HCT116 (cell line): ENCODE measurements around the gene KCNMB2. TPM values are rescaled to one million over a fixed set of nuclear protein-coding genes. Genes with fewer than 3 reads are reported as not detected.

Source experiments
- ATAC-seq: fragments of 200-7000 bp; cut with Tn5 transposase; 2 replicates; pipeline ENCODE4 v1.9.1; 2020; ENCODE audit warnings: mild to moderate bottlenecking, moderate library complexity
- BruUV-seq: library from RNA; stranded (reverse); fragments of 400-500 nt; replicated peaks from 2 replicates; lab custom pipeline; 2021; lab: Mats Ljungman, UMichigan
- CTCF ChIA-PET: fragments of 300-600 bp; sonication (Branson Sonifier 250); formaldehyde crosslinking; loops from one replicate; lab custom pipeline; 2021; ENCODE audit warnings: antibody characterized with exemption; lab: Charles Lee
- POLR2A ChIA-PET: fragments of 300-600, 350-600 bp; sonication (Branson Sonifier 250); formaldehyde crosslinking; loops from one replicate; lab custom pipeline; 2021; ENCODE audit warnings: antibody characterized with exemption; lab: Charles Lee
- RAD21 ChIA-PET, 2 experiments: fragments of 300-600 bp; sonication (Branson Sonifier 250); formaldehyde crosslinking; loops; one replicate each; lab custom pipeline; 2023; ENCODE audit warnings: low total read pairs in 2 of 2; ENCODE audit not compliant: uncharacterized antibody in 2 of 2, unreplicated experiment in 2 of 2, low non-redundant PET in 1 of 2; lab: Charles Lee
- DNase-seq: peaks from one replicate; pipeline ENCODE4 v3.0.0-alpha.2; 2010; ENCODE audit warnings: low read depth, low spot score
- H2AFZ ChIP-seq: fragments of 200-600 bp; shearing (Covaris generic), sonication (generic); 2 replicates; pipeline ENCODE4 v1.6.1; 2017; ENCODE audit warnings: low read depth, mixed run types, mixed read lengths, antibody characterized with exemption, low read length; ENCODE audit not compliant: poor library complexity, severe bottlenecking
- H3K27ac ChIP-seq: 2 replicates; pipeline ENCODE4 v1.5.1; 2012; ENCODE audit warnings: low read depth, low read length
- H3K27me3 ChIP-seq: fragments of 200-600 bp; sonication (generic); 2 replicates; pipeline ENCODE4 v1.6.1; 2016; ENCODE audit warnings: mixed run types, low read length, mixed read lengths; ENCODE audit not compliant: insufficient read depth
- H3K36me3 ChIP-seq, 2 experiments: fragments of 200-500 bp in 1 of 2; fragments of 200-600 bp in 1 of 2; sonication (Bioruptor generic) in 1 of 2; sonication (generic) in 1 of 2; 2 replicates each; pipeline versions ENCODE4 v1.5.1 to v1.6.1; 2014 to 2016; ENCODE audit warnings: low read length in 2 of 2, inconsistent platforms in 1 of 2, mixed read lengths in 1 of 2, mixed run types in 1 of 2; ENCODE audit not compliant: insufficient read depth in 2 of 2, control insufficient read depth in 1 of 2
- H3K4me1 ChIP-seq, 2 experiments: fragments of 200-600 bp in 1 of 2; sonication (generic) in 1 of 2; 2 replicates each; pipeline versions ENCODE4 v1.5.1 to v1.6.1; 2012 to 2017; ENCODE audit warnings: low read length in 2 of 2, inconsistent platforms in 1 of 2, mild to moderate bottlenecking in 1 of 2, mixed read lengths in 1 of 2, mixed run types in 1 of 2, moderate library complexity in 1 of 2; ENCODE audit not compliant: insufficient read depth in 2 of 2, control insufficient read depth in 1 of 2
- H3K4me2 ChIP-seq: fragments of 200-600 bp; sonication (generic); 2 replicates; pipeline ENCODE4 v1.6.1; 2017; ENCODE audit warnings: mixed run types, low read length, mixed read lengths
- H3K4me3 ChIP-seq, 2 experiments: fragments of 200-600 bp in 1 of 2; sonication (generic) in 1 of 2; replicated peaks in 1 of 2; 2 replicates each; pipeline ENCODE4 v1.5.1; 2011 to 2016; ENCODE audit warnings: low read length in 2 of 2, control low read depth in 1 of 2, low read depth in 1 of 2, mild to moderate bottlenecking in 1 of 2, mixed read lengths in 1 of 2, mixed run types in 1 of 2
- H3K79me2 ChIP-seq: fragments of 200-600 bp; sonication (generic); 2 replicates; pipeline ENCODE4 v1.6.1; 2017; ENCODE audit warnings: mild to moderate bottlenecking, mixed run types, low read length, moderate library complexity, mixed read lengths; ENCODE audit not compliant: insufficient read depth
- H3K9ac ChIP-seq: fragments of 200-600 bp; sonication (generic); 2 replicates; pipeline ENCODE4 v1.6.1; 2016; ENCODE audit warnings: low read length, mixed read lengths
- H3K9me2 ChIP-seq: fragments of 200-600 bp; sonication (generic), shearing (Covaris generic); 2 replicates; pipeline ENCODE4 v1.6.1; 2017; ENCODE audit warnings: mixed run types, mild to moderate bottlenecking, moderate library complexity; ENCODE audit not compliant: insufficient read depth
- H3K9me3 ChIP-seq, 2 experiments: fragments of 200-500 bp in 1 of 2; fragments of 200-600 bp in 1 of 2; sonication (Bioruptor generic) in 1 of 2; sonication (generic) in 1 of 2; 2 replicates each; pipeline ENCODE4 v1.6.1; 2014 to 2017; ENCODE audit warnings: low read length in 2 of 2, mixed read lengths in 2 of 2, inconsistent platforms in 1 of 2, low read depth in 1 of 2, mild to moderate bottlenecking in 1 of 2, mixed run types in 1 of 2, moderate library complexity in 1 of 2; ENCODE audit not compliant: control insufficient read depth in 1 of 2, insufficient read depth in 1 of 2
- H4K20me1 ChIP-seq: fragments of 200-600 bp; sonication (generic), shearing (Covaris generic); 2 replicates; pipeline ENCODE4 v1.6.1; 2017; ENCODE audit warnings: mixed run types, mild to moderate bottlenecking, moderate library complexity; ENCODE audit not compliant: insufficient read depth
- ATF3 ChIP-seq: IDR thresholded peaks from 2 replicates; pipeline ENCODE4 v1.6.1; 2012
- CEBPB ChIP-seq: IDR thresholded peaks from 2 replicates; pipeline ENCODE4 v1.6.1; 2012; ENCODE audit warnings: low read depth
- EZH2 ChIP-seq: fragments of 200-600 bp; sonication (generic); IDR thresholded peaks from 2 replicates; pipeline ENCODE4 v1.6.1; 2017; ENCODE audit warnings: antibody characterized with exemption, mixed run types
- FOSL1 ChIP-seq: IDR thresholded peaks from 2 replicates; pipeline ENCODE4 v1.6.1; 2012; ENCODE audit warnings: low read depth
- JUND ChIP-seq: IDR thresholded peaks from 2 replicates; pipeline ENCODE4 v1.6.1; 2012
- MAX ChIP-seq: IDR thresholded peaks from 2 replicates; pipeline ENCODE4 v1.6.1; 2012
- POLR2AphosphoS5 ChIP-seq: IDR thresholded peaks from 2 replicates; pipeline ENCODE4 v1.6.1; 2011; ENCODE audit warnings: mild to moderate bottlenecking, low read depth, low read length, moderate library complexity
- RAD21 ChIP-seq: IDR thresholded peaks from 2 replicates; pipeline ENCODE4 v1.6.1; 2012; ENCODE audit warnings: low read depth, mild to moderate bottlenecking
- REST ChIP-seq: IDR thresholded peaks from 2 replicates; pipeline ENCODE4 v1.6.1; 2012; ENCODE audit warnings: low read depth
- SIN3A ChIP-seq: IDR thresholded peaks from 2 replicates; pipeline ENCODE4 v1.6.1; 2012; ENCODE audit warnings: low read depth
- YY1 ChIP-seq: IDR thresholded peaks from 2 replicates; pipeline ENCODE4 v1.6.1; 2011; ENCODE audit warnings: low read length, low read depth, moderate library complexity, mild to moderate bottlenecking; ENCODE audit not compliant: insufficient replicate concordance; ENCODE audit errors: extremely low read depth
- ZBTB33 ChIP-seq: IDR thresholded peaks from 2 replicates; pipeline ENCODE4 v1.6.1; 2011; ENCODE audit warnings: mild to moderate bottlenecking, low read length, moderate library complexity; ENCODE audit not compliant: insufficient replicate concordance; ENCODE audit errors: extremely low read depth
- ZFX ChIP-seq: fragments of 450-650 bp; IDR thresholded peaks from 2 replicates; pipeline ENCODE4 v1.6.1; 2017
- intact Hi-C: fragments of 100-400 bp; cut with micrococcal nuclease; formaldehyde crosslinking; loops from 2 replicates; pipeline ENCODE4 v1.10.0; 2022
- total RNA-seq: library from RNA; stranded (reverse); gene quantifications from one replicate; pipeline ENCODE4 v1.2.1, GENCODE V29; 2021; ENCODE audit not compliant: unreplicated experiment

Gene KCNMB2
- total RNA-seq, 1 experiment from 2014 or later: not detected

- BruUV-seq: no TSS peak
- H4K20me1 ChIP-seq: no peaks in the 10 kb centered on the region
- ChIA-PET CTCF (no interaction called here), RAD21 (no interaction called here)
- ATAC-seq: no peak
- no peaks in the 10 kb centered on the region for H3K9me2 ChIP-seq
- no peaks in the 10 kb centered on the region for H3K4me1 ChIP-seq
- no peak overlapping the region for H3K27ac ChIP-seq
- TF ChIP-seq YY1 (no peak), ZBTB33 (no peak), FOSL1 (no peak)
- TF ChIP-seq, all 23 proteins: peak for 0
- no peaks in the 10 kb centered on the region for H3K79me2 ChIP-seq
- POLR2A ChIA-PET: no interaction called here
- no peaks in the 10 kb centered on the region for H3K27me3 ChIP-seq
- no peak overlapping the region for H2AFZ ChIP-seq
- intact Hi-C loops: no loop called here
- H3K4me2 ChIP-seq: no peak overlapping the region
- no peaks in the 10 kb centered on the region for H3K9me3 ChIP-seq
- no peak overlapping the region for H3K4me3 ChIP-seq
- DNase-seq: no peak
- H3K9ac ChIP-seq: no peak overlapping the region
- H3K36me3 ChIP-seq: no peaks in the 10 kb centered on the region
Measured at GRCh38 chr3:178875157-178875556, 338.9 kb downstream of the KCNMB2 start.

- no peaks in the 10 kb centered on the region for H3K4me1 ChIP-seq
- no peak overlapping the region for H3K27ac ChIP-seq
- H4K20me1 ChIP-seq: no peaks in the 10 kb centered on the region
- ChIA-PET POLR2A (no interaction called here), RAD21 (no interaction called here), CTCF (no interaction called here)
- H3K79me2 ChIP-seq: no peaks in the 10 kb centered on the region
- DNase-seq (no peak), ATAC-seq (no peak)
- no peak overlapping the region for H2AFZ ChIP-seq
- no TSS peak for BruUV-seq
- no peaks in the 10 kb centered on the region for H3K9me2 ChIP-seq
- H3K27me3 ChIP-seq: no peaks in the 10 kb centered on the region
- H3K9ac ChIP-seq: no peak overlapping the region
- no peak overlapping the region for H3K4me3 ChIP-seq
- no peaks in the 10 kb centered on the region for H3K36me3 ChIP-seq
- no peaks in the 10 kb centered on the region for H3K9me3 ChIP-seq
- intact Hi-C loops: no loop called here
- H3K4me2 ChIP-seq: no peak overlapping the region
- TF ChIP-seq EZH2 (no peak), CEBPB (no peak), MAX (no peak), REST (no peak), JUND (no peak), FOSL1 (no peak), SIN3A (no peak), POLR2AphosphoS5 (no peak), ZFX (no peak), ATF3 (no peak), ZBTB33 (no peak), RAD21 (no peak)
Measured at GRCh38 chr3:178875836-178876235, 339.6 kb downstream of the KCNMB2 start.
